Right kidney (tissue), 1 donor: ENCODE measurements around the gene ARPC1A.
"Not testable (repeated sequence)": the region's sequence is repeated elsewhere in the genome, so short reads cannot be mapped to it uniquely, and the experiment has no call there.

Source experiments
- DNase-seq: peaks from one replicate; pipeline ENCODE4 v3.0.0-alpha.2; 2016

ARPC1A gene

DNA sequence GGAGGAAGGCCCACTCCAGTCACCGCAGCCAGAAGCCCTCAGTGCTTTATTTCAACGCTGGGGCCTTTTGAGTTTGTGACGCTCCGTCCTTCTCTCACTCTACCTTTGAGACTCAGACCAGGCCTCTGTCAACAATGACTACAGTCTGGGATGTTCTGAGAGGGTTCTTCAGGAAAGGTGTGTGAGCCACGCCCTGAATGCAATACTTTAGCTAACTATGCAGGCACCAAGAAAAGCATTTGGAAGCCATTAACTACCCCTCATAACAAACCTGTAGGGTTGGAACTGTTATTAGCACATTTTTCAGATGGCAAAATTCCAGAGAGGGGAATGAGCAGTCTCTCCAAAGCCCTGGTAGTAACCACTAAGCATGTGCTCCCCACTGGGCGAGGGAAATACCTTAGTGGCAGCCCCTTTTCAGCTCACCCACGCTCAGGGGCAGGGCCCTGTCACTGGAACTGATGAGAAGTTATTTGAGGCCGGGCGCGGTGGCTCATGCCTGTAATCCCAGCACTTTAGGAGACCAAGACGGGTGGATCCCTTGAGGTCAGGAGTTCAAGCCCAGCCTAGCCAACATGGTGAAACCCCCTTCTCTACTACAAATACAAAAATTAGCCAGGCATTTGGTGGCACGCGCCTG, 43.2 kb downstream of the ARPC1A start:
- DNase-seq, result no peak

DNA sequence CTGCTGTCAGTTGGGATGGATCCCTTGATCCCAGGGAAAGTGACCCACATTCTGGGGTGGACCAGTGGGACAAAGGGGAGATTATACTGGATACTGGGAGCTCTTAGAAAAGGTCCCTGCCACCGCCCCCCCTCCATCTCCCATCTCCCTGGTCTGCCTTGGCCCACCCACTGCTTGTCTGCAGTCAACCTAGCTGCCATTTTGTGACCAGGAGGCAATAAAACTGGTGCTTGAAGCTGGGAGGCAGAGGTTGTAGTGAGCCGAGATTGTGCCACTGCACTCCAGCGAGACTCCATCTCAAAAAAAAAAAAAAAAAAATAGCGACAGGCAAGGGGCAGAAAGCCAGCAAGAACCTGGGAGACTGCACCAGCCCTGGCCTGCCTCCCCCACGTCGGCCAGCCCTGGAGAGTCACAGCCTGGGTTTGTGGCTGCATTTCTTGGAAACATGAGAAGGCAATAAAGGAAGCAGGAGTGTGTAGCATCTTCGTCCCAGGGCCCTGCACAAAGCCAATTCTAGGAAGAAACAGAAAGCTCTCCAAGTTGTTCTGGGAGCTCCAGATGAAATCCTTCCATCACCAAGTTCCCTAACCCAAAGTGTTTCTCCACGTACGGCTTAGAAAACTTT, 44.2 kb downstream of the ARPC1A start:
- DNase-seq, result peak; percentile 32

DNA sequence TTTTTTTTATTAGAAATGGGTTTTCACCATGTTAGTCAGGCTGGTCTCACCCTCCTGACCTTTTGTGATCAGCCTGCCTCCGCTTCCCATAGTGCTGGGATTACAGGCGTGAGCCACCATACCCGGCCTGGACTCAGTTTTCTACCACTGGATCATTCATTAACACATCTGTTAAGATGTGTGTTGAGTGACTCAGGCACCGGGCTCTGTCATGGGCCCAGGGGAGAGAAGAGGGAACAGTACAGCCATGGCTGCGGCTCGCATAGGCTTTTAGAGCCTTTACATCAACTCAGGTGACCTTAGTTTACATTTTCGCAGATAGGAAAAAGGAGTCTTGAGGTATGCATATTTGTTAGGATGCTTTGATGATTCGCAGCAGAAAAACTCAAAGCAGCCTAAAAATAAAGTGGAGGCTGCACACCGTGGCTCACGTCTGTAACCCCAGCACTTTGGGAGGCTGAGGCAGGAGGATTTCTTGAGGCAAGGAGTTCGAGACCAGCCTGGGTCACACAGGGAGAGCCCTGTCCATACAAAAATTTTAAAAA, 45.8 kb downstream of the ARPC1A start:
- no peak for DNase-seq

DNA sequence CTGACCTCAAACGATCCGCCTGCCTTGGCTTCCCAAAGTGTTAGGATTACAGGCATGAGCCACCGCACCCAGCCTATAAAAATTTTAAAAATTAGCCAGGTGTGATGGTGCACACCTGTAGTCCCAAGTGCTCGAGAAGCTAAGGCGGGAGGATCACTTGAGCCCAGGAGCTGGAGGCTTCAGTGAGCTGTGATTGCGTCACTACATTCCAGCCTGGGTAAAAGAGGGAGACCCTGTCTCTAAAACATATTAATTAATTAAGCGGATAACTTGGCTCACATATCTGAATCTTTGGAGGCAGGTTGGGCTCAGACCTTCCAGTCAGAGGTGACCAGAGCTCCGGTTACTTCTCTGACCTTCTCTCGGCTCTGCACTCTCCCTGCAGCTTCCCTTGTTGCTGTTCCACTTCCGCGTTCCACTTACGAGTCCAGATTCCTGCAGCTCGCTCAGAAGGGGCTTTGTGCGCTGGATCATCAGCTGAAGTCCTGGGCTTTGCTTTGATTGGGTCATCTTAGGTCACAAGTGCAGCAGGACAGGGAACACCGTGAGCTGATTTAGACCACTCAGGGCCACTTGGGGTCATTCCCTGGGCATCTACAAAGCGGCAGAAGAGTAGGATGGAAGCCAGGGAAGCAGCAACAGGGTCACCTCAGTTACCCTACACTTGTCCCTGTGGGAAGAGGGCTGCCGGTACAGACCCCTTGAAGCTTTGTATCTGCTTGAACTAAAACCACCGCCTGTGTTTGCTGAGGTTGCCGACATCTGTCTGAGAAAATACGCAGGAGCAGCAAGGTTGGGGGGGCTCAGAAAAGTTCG, 46.8 kb downstream of the ARPC1A start:
- DNase-seq, result peak; percentile 74

DNA sequence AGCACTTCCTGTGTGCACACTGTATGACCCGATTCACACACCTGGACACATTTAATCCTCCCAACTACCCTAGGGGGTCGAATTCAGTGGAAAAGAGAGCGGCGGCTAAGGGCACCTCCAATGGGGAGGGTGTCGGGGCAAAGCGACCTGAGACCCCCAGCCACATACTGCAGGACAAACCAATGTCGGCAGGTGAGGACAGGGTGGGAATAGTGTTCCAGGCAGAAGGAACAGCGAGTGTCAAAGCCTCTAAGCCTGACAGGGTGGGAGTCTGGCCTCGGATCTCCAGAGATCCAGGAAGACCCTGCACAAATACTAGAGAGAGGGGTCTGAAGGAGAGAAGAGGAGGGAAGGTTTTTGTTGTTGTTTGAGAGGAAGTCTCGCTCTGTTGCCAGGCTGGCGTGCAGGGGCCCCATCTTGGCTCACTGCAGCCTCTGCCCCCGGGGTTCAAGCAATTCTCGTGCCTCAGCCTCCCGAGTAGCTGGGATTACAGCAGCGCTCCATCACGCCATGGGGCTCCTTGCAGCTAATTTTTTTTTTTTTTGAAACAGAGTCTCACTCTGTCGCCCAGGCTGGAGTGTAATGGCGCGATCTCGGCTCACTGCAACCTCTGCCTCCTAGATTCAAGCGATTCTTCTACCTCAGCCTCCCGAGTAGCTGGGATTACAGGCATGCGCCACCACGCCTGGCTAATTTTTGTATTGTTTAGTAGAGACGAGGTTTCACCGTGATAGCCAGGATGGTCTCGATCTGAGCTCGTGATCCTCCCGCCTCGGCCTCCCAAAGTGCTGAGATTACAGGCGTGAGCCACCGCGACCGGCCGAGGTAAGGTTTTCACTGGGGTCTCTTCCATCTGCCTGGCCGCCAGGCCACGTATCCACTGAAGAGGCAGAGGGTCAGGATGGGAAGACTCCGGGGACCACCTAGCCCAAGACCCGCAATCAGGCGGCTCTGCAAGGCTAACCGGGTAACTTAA, 47.7 kb downstream of the ARPC1A start:
- no peak for DNase-seq

DNA sequence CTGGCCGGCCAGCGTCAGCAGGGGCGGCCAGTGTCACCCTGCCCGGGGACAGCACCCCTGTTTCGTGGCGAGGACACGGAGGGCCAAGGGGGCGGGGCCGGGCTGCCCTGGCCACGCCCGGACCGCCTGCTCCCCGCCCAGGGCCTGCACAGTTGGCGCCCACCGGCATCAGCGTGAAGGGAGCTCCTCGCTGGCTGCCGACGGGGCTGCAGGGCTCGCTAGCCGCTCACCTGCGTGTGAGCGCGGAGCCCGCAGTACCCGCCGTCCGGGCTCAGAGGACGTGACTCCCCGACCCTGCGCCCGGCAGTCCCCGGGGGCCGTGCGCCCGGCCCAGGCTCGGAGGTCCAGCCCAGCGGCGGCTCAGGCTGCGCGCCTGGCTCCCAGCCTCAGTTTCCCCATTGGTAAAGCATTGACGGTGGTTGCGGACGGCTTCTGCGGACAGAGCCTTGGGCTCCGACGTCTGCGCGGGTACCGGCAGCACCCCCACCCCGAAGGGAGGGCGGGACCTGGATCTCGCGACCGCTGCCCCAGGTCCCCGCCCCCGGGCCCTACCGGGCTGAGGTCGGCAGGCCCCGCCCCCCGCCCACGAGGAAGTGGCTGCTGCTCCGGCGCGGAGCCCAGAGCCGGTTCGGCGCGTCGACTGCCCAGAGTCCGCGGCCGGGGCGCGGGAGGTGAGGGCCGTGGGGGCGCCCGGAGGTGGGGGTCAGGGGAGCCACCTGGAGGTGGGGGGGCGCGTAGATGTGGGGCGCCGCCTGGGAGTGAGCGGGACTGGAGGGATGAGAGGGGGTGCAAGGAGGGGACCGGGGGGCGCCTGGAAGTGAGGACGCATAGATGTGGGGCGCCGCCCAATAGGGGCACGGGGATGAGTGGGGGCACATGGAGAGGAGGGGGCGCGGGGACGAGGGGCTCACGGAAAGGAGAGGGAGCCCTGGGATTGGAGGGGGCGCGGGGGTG, 48.7 kb downstream of the ARPC1A start, which contains the start of gene ARPC1B:
Gene ARPC1B, plus strand, starts transcription at position 620 of the 954 bp plus-strand sequence. CDS start 10,985 bp downstream, outside the sequence.
- DNase-seq, result peak; percentile 73

DNA sequence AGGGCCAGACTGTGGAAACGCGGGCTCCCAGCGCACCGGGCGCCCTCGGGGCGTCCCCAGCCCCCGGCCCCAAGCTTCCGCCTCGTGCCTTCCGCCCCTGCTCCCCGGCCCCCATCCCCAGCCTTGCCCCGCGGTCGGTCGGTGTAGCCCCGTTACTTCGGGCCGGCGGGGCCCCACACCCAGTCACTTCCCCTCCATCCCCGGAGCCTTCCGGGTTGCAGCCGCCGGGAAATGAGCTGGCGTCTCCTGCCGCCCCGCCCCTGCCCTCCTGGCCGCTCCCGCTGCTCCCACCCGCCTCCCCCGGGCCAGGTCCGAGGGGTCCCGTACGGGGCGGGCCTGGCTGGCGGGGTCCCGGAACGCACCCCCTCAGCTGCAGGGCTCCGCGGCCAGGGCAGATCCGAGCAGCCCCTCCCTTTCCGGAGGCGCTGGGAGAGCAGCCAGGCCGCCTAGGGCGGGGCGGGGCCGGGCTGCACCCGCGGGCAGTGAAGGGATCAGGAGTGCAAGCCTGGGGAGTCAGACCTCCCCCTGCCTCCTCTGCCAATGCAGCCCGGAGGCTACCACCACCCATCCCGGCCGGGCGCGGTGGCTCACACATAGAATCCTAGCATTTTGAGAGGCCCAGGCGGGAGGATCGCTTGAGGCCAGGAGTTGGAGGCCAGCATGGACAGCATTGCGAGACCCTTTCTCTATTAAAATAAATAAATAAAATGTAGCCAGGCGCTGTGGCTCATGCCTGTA, 49.5 kb downstream of the ARPC1A start:
- DNase-seq, result peak; percentile 60

DNA sequence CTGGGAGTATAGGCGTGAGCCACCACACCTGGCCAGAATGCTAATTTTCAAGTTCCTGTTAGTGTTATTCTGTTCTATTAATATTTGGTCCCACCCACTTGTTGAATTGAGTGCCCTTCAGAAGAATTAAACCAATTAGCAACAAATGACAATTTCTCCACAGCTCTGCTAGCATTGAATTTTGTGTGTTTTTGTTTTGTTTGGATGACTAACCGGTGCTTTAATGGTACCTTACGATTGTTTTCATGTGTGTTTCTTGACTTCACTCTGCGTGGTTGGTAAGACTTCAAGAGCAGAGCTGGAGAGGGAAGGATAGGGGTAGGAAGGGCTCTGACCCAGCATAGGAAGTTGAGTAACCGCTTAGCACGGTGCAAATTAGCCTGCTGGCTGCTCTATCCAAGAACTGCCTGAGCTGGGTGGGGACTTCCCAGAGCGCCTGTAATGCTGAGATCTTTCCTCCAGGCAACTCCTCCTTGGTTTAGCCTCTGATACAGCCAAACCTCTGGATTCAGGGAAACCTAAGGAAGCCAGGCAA, 53.4 kb downstream of the ARPC1A start:
- DNase-seq, result no peak

DNA sequence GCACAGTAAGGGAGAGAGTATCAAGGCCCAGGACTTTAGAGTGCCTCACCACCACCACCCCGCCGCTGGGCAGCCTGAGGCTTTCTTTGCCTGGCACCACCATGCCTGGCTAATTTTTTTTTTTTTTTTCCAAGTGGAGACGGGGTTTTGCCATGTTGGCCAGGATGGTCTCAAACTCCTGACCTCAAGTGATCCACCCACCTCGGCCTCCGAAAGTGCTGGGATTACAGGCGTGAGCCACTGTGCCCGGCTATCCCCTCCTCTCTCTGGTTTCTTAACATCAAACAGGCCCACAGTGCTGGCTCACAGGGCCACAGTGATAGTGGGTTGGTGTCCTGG, 54.0 kb downstream of the ARPC1A start:
- not testable (repeated sequence) for DNase-seq

DNA sequence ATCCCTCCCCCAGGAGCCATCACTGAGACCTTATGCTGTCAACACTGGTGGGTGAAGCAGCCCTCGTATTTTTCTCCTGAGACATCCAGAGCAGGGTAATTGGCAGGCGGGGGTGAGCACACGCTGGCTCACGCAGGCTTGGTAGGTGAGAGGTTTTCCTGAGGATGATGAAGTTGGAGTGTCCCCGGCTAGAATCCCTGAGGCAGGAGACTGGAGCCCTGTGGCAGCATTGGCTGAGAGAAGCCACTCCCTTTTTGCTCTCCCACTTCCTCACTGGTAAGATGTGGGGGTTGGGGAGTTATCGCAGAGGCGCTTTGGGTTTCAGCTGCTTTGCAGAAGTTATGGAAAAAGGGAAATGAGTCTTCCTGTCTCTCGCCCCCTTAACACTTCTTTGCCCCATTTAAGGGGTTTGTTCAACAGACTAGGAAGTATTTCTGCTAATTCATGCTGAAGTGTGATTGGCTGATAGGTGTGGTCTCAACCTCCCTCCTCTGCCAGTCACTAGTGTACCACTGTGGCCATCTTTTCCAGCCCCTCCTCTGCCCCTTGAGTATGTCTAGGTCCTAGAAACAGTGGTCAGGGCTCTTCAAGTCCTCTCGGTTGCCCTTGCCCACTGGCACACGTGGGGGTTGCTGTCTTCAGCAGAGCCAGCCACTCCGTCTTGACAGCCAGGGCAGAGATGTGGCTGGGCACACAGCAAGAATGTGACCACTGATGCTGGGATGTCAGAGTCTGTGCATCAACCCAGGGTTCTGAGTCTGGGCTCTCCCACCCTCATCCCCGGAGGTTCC, 54.5 kb downstream of the ARPC1A start:
- DNase-seq, result no peak

DNA sequence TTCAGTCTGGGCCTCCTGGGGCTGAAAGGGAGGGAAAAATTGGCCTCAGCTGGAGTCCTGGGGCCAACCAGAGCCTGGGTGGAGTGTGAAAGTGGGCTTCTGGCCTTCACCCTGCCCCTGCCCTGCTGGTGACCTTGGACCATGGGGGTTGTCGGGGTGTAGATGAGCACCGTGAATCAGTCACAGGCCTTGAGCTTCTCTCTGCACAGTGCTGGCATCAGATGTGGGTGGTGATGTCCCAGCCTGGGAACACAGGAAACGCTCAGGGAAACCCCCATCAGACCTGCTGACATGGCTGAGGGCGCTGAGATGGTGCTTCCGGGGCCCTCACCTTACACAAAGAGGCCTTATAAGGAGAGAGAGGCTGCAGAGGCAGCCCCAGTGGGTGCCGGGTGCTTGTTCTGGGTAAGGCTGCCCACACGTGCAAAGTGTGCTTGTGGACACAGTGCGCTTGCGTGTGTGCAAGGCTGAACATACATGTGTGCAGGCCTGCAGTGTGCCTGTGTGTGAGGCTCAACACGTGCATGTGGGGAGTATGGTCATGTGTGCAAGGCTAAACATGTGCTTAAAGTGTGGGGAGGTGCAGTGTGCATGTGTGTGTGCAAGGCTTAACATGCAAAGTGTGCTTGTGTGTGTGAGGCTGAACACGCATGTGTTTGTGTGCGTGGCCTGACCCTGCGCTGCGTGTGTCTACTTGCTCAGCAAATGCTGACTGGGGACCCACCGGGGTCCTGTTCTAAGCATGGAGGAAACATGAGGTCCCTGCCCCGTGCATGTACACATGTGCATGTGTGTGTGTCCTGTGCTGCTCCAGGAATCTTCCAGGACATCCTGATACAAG, 55.3 kb downstream of the ARPC1A start:
- DNase-seq, result no peak

DNA sequence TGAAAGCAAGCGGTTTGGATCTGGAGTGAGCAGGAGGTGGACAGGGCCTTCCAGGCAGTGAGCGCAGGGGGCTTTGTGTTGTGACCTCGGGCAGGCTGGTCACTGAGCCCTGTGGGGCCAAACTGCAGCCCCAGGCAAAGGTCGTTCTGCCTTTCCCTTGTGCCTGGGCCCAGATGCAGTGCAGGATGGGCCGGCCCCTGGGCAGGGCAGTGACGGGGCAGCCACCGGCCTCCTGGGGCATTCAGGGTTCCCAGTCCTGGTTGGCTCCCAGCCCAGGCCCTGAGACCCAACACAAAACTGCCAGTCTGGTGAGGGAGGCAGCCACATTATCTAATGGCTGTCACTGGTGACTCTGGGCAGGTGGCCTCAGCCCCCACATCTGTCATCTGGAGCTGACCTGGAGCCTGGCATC, 56.0 kb downstream of the ARPC1A start:
- no peak for DNase-seq

DNA sequence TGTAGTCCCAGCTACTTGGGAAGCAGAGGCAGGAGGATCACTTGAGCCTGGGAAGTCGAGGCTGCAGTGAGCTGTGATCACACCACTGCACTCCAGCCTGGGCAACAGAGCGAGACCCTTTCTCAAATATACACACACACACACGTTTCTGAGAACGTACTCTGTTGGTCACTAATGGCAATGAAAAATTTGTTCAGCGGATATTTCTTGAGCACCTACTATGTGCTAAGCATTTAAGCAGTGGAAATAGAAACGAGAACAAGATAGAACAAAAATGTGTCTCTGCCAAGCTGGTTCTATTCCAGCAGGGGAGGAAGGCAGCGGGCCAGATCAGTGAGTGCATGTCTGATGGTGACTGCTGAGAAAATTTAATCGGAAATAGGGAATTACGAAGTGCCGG, 57.5 kb downstream of the ARPC1A start:
- DNase-seq, result no peak

DNA sequence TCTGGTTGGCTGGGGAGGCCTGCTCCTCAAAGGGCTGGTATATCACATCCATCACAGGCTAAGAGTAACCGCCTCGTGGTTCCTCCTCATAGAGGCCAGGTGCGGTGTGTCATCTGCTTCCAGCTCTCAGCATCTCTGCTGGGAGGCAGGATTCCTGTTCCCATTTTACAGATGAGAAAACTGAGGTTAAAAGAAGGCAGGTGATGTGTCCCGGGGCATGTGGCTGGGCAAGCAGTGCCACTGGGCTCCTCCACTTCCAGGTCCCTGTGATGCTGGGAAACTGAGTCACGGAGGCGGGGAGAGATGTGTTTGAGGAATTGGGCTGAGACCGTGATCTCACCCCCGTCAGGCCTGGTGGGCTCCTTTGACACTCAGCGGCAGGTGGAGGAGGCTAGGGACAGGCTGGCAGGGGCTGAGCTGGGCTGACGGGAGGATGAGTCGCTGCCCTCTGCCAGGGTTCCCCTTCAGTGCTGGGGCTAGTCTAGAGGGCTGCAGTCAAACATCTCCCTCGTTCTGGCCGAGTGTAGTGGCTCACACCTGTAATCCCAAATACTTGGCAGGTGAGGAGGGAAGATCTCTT, 58.2 kb downstream of the ARPC1A start:
- DNase-seq, result no peak

DNA sequence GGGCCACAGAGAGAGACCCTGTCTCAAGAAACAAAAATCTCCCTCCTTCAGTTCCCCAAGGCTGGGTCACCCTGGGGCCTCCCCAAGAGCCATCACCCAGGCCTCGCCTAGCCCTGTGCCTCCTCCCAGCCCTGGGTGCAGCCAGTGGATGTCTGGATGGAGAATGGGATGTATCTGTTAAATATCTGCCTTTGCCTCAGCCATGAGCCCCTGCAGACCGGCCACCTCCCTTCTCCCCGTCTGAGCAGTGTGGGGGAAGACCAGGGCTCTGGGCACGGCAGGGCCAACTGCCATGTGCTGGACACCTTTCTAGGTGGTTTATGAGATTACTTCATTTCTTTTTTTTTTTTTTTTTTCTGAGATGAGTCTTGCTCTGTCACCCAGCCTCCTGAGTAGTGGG, 58.8 kb downstream of the ARPC1A start:
- no peak for DNase-seq

DNA sequence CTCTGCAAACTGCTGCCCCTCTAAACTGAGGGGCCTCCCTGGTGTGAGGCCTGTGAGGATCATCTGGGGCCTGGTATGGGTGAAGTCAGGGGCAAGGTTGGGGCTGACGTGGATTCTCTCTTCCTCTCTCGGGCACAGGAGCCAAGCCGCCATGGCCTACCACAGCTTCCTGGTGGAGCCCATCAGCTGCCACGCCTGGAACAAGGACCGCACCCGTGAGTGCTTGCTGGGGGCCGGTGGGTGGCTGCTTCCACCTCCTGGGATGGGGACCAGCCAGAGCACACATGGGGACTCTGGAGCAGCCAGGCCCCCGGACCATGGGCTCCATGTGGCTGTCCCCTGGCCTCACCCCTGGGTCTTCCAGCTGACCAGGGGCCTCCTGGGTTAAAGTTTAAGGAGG, 59.9 kb downstream of the ARPC1A start:
- DNase-seq, result no peak

DNA sequence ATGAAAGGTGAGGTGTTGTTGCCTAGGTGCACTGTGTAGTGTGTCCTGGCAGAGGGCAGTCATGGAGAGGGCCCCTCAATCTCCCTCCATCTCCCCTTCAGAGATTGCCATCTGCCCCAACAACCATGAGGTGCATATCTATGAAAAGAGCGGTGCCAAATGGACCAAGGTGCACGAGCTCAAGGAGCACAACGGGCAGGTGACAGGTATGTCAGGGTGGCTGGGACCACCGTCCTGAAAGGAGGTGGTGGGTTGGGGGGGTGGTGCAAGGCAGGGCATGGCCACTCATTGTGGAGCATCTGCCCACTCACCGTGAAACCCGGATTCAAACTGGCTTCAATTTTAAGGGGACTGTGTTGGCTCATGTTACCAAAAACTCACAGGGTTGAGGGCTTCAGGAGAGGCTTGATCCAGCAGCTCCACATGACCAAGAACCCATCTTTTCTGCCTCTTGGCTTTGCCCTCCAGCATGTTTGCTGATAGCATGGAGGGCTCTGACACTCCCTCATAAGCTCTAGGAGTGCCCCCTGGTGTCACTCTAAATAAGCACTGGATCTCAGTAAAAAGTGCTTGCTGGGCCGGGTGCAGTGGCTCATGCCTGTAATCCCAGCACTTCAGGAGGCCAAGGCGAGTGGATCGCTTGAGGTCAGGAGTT, 61.0 kb downstream of the ARPC1A start:
- no peak for DNase-seq
